A549 treated with AZD9567 at 1 μM for 4 hours (cell line): ENCODE results near the gene SRSF9. TPM values are rescaled to one million over a fixed set of nuclear protein-coding genes. Genes with fewer than 3 reads are reported as not detected.

Experiments
- total RNA-seq: library from RNA; stranded (reverse); fragments of 200-300 nt; extraction: Qiagen RNA extraction; gene quantifications from 5 replicates; pipeline ENCODE4 v1.2.3, GENCODE V29; 2022; ENCODE audit not compliant: insufficient read depth

SRSF9 gene
- total RNA-seq, result 155 to 217 TPM (median 207 TPM) in 5 replicates

DNA sequence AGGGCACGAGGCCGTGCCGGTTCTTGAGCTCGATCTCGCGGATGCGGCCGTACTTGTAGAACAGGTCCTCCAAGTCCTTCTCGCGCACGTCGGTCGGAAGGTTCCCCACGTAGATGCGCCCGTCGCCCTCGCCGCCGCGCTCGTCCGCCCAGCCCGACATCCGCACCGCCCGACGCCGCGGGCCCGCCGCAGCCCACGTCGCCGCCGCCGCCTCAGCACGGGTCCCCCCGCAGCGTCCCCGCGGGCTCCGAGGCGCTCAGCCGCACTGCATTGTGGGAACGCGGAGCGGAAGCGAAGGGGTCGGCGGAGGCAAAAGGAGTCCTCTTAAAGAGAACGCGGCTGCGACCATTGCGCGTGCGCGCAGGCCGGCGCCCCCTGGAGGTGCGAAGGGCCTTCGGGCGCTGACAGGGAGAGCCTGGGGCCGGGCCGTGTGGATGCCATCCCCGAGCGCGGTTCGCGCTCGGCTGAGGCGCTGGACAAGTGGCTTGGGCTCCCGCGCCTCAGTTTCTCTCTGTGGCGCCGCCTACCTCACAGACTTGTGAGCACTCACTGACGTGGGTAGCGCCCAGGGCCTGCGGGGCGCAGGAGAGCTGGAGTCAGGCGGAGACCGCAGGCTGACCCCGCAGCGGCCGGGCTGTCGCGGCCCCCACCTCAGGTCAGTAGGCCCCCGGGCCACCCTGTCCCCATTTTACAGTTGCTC, at the start of gene SRSF9:
Gene SRSF9 (minus strand): TSS at position 299 of the 700 bp plus-strand sequence. CDS start 139 bp downstream, at position 160.

DNA sequence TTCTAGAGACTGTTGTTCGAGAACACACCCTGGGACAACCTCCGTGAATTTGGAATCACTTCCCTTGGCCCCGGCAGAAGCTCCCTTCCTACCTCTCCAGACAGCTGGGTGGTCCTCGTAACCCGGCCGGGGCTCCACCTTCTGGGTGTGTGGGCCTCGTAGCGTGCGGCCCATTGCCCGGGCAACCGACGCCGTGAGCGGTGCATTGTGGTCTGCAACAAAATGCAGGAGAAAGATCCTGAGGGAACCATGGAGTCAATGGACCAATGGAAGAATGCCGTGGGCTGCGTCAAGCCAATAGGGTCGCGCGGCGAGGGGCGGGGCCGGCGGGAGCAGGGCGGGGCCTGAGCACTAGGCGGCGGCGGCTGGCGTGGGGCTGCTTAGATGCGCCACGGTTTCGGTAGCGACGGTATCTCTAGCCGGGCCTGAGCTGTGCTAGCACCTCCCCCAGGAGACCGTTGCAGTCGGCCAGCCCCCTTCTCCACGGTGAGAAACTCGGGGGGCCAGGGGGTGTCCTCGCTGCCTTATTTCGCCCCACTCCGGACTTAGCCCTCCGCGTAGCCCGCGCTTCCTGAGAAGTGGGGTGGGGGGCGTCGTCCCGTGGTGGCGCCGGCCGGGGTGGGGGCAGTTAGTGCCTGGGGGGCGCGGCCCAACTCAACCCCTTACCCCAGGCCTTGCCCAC, 26.3 kb upstream of the SRSF9 start, which contains the start of gene DYNLL1:
Gene DYNLL1 (plus strand): TSS at position 383 of the 682 bp plus-strand sequence. CDS start 309 bp downstream, outside the sequence.

DNA sequence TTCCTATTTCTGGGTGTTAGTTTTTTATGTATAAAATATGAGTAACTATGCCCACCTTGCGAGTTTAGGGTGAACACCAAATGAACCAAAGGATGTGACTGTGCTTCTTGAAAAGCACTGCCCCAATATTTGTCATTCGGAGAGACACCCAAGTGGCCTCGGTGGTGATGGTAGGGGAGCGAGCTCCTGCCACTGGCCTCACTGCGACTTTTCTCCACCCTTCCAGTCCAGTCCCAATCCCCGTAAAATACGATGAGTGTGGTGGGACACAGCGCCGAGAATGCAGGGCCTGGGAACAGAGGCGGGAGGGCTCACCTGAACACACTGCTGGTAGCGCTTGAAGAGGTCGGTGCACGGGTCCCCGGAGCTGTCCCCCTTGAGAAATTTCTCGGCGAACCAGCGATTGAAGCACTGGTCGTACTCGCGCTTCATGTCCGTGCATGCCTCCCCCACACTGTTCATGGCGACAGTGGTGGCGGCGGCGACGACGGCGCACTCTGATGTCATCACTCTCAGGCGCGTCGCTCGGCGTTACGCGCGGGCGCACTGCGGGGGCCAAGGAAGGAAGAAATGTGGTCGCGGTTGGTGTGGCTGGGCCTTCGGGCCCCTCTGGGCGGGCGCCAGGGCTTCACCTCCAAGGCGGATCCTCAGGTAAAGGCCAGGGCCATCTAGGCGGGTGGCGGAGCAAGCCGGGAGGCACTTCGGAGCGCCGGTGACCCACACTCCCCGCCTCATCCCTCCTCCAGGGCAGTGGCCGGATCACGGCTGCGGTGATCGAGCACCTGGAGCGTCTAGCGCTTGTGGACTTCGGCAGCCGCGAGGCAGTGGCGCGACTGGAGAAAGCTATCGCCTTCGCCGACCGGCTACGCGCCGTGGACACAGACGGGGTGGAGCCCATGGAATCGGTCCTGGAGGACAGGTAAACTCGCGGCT, 23.4 kb downstream of the SRSF9 start, which contains the start of the genes GATC and TRIAP1:
Gene GATC (plus strand): TSS at position 534 of the 933 bp plus-strand sequence. CDS start 37 bp downstream, at position 571.
Gene TRIAP1 (minus strand): TSS at position 474 of the 933 bp plus-strand sequence. CDS start 12 bp downstream, at position 462.

DNA sequence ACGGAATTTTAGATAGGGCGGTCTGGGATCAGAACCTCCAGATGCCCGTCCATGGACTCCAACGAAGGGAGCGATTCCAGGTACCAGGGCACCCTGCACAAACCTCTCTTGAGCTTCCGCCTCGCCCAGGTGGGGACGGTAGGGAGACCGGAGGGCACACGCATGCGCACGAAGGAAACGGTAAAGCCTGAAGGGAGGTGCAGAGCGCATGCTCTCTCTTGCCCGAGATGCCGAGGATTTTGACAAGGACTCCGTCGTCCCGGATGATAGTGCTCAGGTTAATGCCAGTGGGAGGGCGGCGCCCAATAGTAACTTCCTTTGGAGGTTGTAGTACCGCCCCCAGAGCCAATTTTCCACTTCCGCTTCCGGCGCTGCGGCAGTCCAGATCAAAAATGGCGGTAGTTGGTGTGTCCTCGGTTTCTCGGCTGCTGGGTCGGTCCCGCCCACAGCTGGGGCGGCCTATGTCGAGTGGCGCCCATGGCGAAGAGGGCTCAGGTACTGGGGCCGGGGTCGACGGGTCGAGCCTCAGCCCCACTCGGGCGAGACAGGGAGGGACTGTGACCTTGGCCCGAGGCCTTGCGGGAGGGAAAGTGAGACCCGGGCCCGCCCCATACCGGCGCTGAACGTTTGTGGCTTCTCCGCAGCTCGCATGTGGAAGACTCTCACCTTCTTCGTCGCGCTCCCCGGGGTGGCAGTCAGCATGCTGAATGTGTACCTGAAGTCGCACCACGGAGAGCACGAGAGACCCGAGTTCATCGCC, 31.6 kb downstream of the SRSF9 start, which contains the start of gene COX6A1:
Gene COX6A1 (plus strand): TSS at position 379 of the 760 bp plus-strand sequence. CDS start 14 bp downstream, at position 393.

Other genes starting within 250 kb of the SRSF9 start
- gene PXN, start 204.0 kb downstream of the SRSF9 start, total RNA-seq, result 178 to 217 TPM (median 192 TPM) in 5 replicates
- 13.6 TPM in 1 of 5 replicates, not detected in the others for gene RNU4-2, start 177.8 kb downstream of the SRSF9 start, total RNA-seq
- not detected in 5 replicates for gene RNU4-1, start 176.5 kb downstream of the SRSF9 start, total RNA-seq
- gene SIRT4, start 167.4 kb downstream of the SRSF9 start, total RNA-seq, result 0.83 to 1.1 TPM (median 0.99 TPM) in 4 of 5 replicates, not detected in the other
- gene PLA2G1B, start 142.0 kb downstream of the SRSF9 start, total RNA-seq, result not detected in 5 replicates
- gene MSI1, start 100.6 kb downstream of the SRSF9 start, total RNA-seq, result 1.0 to 1.1 TPM (median 1.1 TPM) in 4 of 5 replicates, not detected in the other
- gene COX6A1, start 31.6 kb downstream of the SRSF9 start, total RNA-seq, result 761 to 881 TPM (median 868 TPM) in 5 replicates
- 72.5 to 78.7 TPM (median 73.7 TPM) in 5 replicates for gene TRIAP1, start 23.4 kb downstream of the SRSF9 start, total RNA-seq
- gene GATC, start 23.3 kb downstream of the SRSF9 start, total RNA-seq, result 20.8 to 28.5 TPM (median 25.1 TPM) in 5 replicates
- gene DYNLL1, start 26.4 kb upstream of the SRSF9 start, total RNA-seq, result 639 to 706 TPM (median 667 TPM) in 5 replicates
- gene COQ5, start 59.4 kb upstream of the SRSF9 start, total RNA-seq, result 25.7 to 35.3 TPM (median 27.4 TPM) in 5 replicates
- 93.7 to 205 TPM (median 102 TPM) in 5 replicates for gene RNF10, start 64.6 kb upstream of the SRSF9 start, total RNA-seq
- 54.6 to 62.8 TPM (median 56.8 TPM) in 5 replicates for gene POP5, start 111.7 kb upstream of the SRSF9 start, total RNA-seq
- 0.11 to 0.35 TPM (median 0.28 TPM) in 4 of 5 replicates, not detected in the other for gene CABP1, start 170.9 kb upstream of the SRSF9 start, total RNA-seq
- 80.2 to 99.7 TPM (median 87.2 TPM) in 5 replicates for gene MLEC, start 217.4 kb upstream of the SRSF9 start, total RNA-seq
- 27.4 to 31.5 TPM (median 29.3 TPM) in 5 replicates for gene UNC119B, start 240.7 kb upstream of the SRSF9 start, total RNA-seq